Neural cell (in vitro differentiated cells): ENCODE results near the gene CSF2RB.

Experiments used
- CTCF ChIP-seq: fragments of 450-650 bp; IDR thresholded peaks from 2 replicates; pipeline ENCODE4 v1.5.1; 2014; ENCODE audit warnings: antibody characterized with exemption, mild to moderate bottlenecking, moderate library complexity; ENCODE audit not compliant: poor library complexity, severe bottlenecking
- EP300 ChIP-seq: fragments of 450-650 bp; conservative IDR thresholded peaks from 2 replicates; pipeline ENCODE4 v1.6.1; 2014; ENCODE audit warnings: antibody characterized with exemption, mild to moderate bottlenecking, moderate library complexity; ENCODE audit not compliant: poor library complexity, severe bottlenecking
- EZH2 ChIP-seq: fragments of 200-600, 300-800 bp; shearing (Covaris generic), sonication (generic); IDR thresholded peaks from 2 replicates; pipeline ENCODE4 v1.6.1; 2014; ENCODE audit warnings: antibody characterized with exemption, low read length, borderline replicate concordance, mild to moderate bottlenecking; ENCODE audit not compliant: insufficient read depth, poor library complexity, severe bottlenecking
- MXI1 ChIP-seq: fragments of 450-650 bp; conservative IDR thresholded peaks from 2 replicates; pipeline ENCODE4 v1.6.1; 2014; ENCODE audit warnings: antibody characterized with exemption, mild to moderate bottlenecking; ENCODE audit not compliant: poor library complexity, severe bottlenecking
- POLR2AphosphoS5 ChIP-seq: IDR thresholded peaks from 2 replicates; pipeline ENCODE4 v1.6.1; 2012
- RAD21 ChIP-seq: fragments of 450-650 bp; conservative IDR thresholded peaks from 2 replicates; pipeline ENCODE4 v1.6.1; 2014; ENCODE audit warnings: antibody characterized with exemption, mild to moderate bottlenecking, moderate library complexity
- REST ChIP-seq: IDR thresholded peaks from 2 replicates; pipeline ENCODE4 v1.6.1; 2012; ENCODE audit warnings: borderline replicate concordance
- TAF1 ChIP-seq: IDR thresholded peaks from 2 replicates; pipeline ENCODE4 v1.6.1; 2012; ENCODE audit warnings: low read depth

- TF ChIP-seq EZH2 (no peak), CTCF (no peak), RAD21 (no peak), POLR2AphosphoS5 (no peak), EP300 (no peak), MXI1 (no peak), REST (no peak), TAF1 (no peak)
Observed at GRCh38 chr22:36900880-36901279, 12.5 kb upstream of the CSF2RB start.
